K562 (cell line): ENCODE data around the gene CENPN. TPM values are rescaled to one million over a fixed set of nuclear protein-coding genes. Genes with fewer than 3 reads are reported as not detected.

Experiments
- C11orf30 ChIP-seq: fragments of 450-650 bp; IDR thresholded peaks from 2 replicates; pipeline ENCODE4 v1.6.1; 2016; ENCODE audit warnings: low read depth, mild to moderate bottlenecking
- ELF2 ChIP-seq: fragments of 250-450 bp; sonication (Bioruptor Pico); IDR thresholded peaks from 2 replicates; pipeline ENCODE4 v1.5.0; 2021; ENCODE audit warnings: mild to moderate bottlenecking
- ESRRA ChIP-seq: fragments of 450-650 bp; IDR thresholded peaks from 2 replicates; pipeline ENCODE4 v1.6.1; 2014; ENCODE audit warnings: low read depth, mild to moderate bottlenecking, moderate library complexity, borderline replicate concordance
- ETV1 ChIP-seq: fragments of 450-650 bp; conservative IDR thresholded peaks from 2 replicates; pipeline ENCODE4 v1.6.1; 2016; ENCODE audit warnings: missing genetic modification characterization, control low read depth, low read depth, missing compliant biosample characterization
- FIP1L1 ChIP-seq: fragments of 200-400 bp; formaldehyde crosslinking; IDR thresholded peaks from 2 replicates; pipeline ENCODE4 v1.6.1; 2018; ENCODE audit warnings: mild to moderate bottlenecking, low read depth, low read length; ENCODE audit not compliant: poor library complexity, severe bottlenecking
- GATA2 ChIP-seq: sonication (generic); formaldehyde crosslinking; IDR thresholded peaks from 2 replicates; pipeline ENCODE4 v1.4.0; 2020; ENCODE audit warnings: mild to moderate bottlenecking, missing genetic modification reagents
- PHF21A ChIP-seq: fragments of 450-650 bp; IDR thresholded peaks from 2 replicates; pipeline ENCODE4 v1.6.1; 2017; ENCODE audit warnings: low read depth, borderline replicate concordance
- PTRF ChIP-seq: fragments of 450-650 bp; IDR thresholded peaks from 2 replicates; pipeline ENCODE4 v1.6.1; 2016; ENCODE audit warnings: mild to moderate bottlenecking, missing genetic modification characterization, missing compliant biosample characterization
- RAD21 ChIP-seq, 2 experiments: fragments of 250-450 bp in 1 of 2; fragments of 450-650 bp in 1 of 2; sonication (Bioruptor Pico) in 1 of 2; formaldehyde crosslinking in 1 of 2; IDR thresholded peaks in 1 of 2; conservative IDR thresholded peaks in 1 of 2; 2 replicates each; pipeline versions ENCODE4 v1.4.0 to v1.8.0; 2020 to 2022; ENCODE audit warnings: mild to moderate bottlenecking in 2 of 2, moderate library complexity in 1 of 2
- SMARCE1 ChIP-seq: fragments of 450-650 bp; IDR thresholded peaks from 2 replicates; pipeline ENCODE4 v1.7.1; 2016; ENCODE audit warnings: mild to moderate bottlenecking
- TCF3 ChIP-seq: sonication (generic); formaldehyde crosslinking; IDR thresholded peaks from 2 replicates; pipeline ENCODE4 v1.4.0; 2020; ENCODE audit warnings: mild to moderate bottlenecking, missing genetic modification reagents
- ZBED1 ChIP-seq: IDR thresholded peaks from 2 replicates; pipeline ENCODE4 v1.6.1; 2014
- ZEB2 ChIP-seq: fragments of 450-650 bp; IDR thresholded peaks from 2 replicates; pipeline ENCODE4 v1.6.1; 2016
- ZNF212 ChIP-seq: fragments of 450-650 bp; formaldehyde crosslinking; IDR thresholded peaks from 2 replicates; pipeline ENCODE4 v1.4.0; 2020; ENCODE audit warnings: mild to moderate bottlenecking
- ZNF57 ChIP-seq: fragments of 450-650 bp; formaldehyde crosslinking; IDR thresholded peaks from 2 replicates; pipeline ENCODE4 v1.4.0; 2020; ENCODE audit warnings: mild to moderate bottlenecking, moderate library complexity
- ZNF79 ChIP-seq: fragments of 250-450 bp; sonication (Bioruptor Pico); IDR thresholded peaks from 2 replicates; pipeline ENCODE4 v1.4.0; 2020; ENCODE audit warnings: low read depth, mild to moderate bottlenecking, moderate library complexity
- polyA plus RNA-seq, 8 experiments: library from polyadenylated mRNA; depleted of rRNA in 4 of 8; stranded (reverse) in 5 of 8; unstranded in 3 of 8; fragments of >200 nt; fragmentation: Nextera tagmentation in 2 of 8; fragmentation: Illumina TruSeq in 1 of 8; extraction: Ambion mirVana in 2 of 8; extraction: Trizol in 1 of 8; gene quantifications; 2 replicates each; pipeline versions ENCODE4 v1.2.1 to v1.2.3, GENCODE V29; 2011 to 2014; ENCODE audit warnings: inconsistent platforms in 1 of 8, missing spikeins in 1 of 8
- total RNA-seq, 7 experiments: library from RNA; depleted of rRNA in 6 of 7; stranded (reverse); fragments of >200 nt in 6 of 7; fragmentation: Illumina TruSeq in 2 of 7; extraction: Trizol in 2 of 7; gene quantifications; 2 replicates each; pipeline versions ENCODE4 v1.2.1 to v1.2.3, GENCODE V29; 2011 to 2021; ENCODE audit warnings: low replicate concordance in 1 of 7
- TF ChIP-seq, protein P1 (sequence below): fragments of 250-450 bp; sonication (Bioruptor Pico); IDR thresholded peaks from 2 replicates; pipeline ENCODE4 v1.8.0; 2022; ENCODE audit warnings: moderate library complexity, mild to moderate bottlenecking, inconsistent platforms
- TF ChIP-seq, protein P2 (sequence below), 2 experiments: IDR thresholded peaks; 2 replicates each; pipeline ENCODE4 v1.6.1; 2011; ENCODE audit warnings: borderline replicate concordance in 1 of 2, control low read depth in 1 of 2, low read depth in 1 of 2, low read length in 1 of 2, mild to moderate bottlenecking in 1 of 2, mixed read lengths in 1 of 2, moderate library complexity in 1 of 2; ENCODE audit not compliant: insufficient read depth in 1 of 2, insufficient read length in 1 of 2, poor library complexity in 1 of 2, severe bottlenecking in 1 of 2; ENCODE audit errors: extremely low read depth in 1 of 2
- TF ChIP-seq, protein P3 (sequence below): fragments of 250-450 bp; sonication (Bioruptor Pico); IDR thresholded peaks from 2 replicates; pipeline ENCODE4 v1.4.0; 2020; ENCODE audit warnings: mild to moderate bottlenecking, moderate library complexity
- TF ChIP-seq, protein P4 (sequence below): sonication (generic); IDR thresholded peaks from 2 replicates; pipeline ENCODE4 v1.6.1; 2016

Gene CENPN
- total and polyA plus RNA-seq, 9 of the 15 experiments (the other 6 are each of a cell fraction or from before 2014, with no cell fraction given), result 92.3 to 384 (median 140) TPM

DNA sequence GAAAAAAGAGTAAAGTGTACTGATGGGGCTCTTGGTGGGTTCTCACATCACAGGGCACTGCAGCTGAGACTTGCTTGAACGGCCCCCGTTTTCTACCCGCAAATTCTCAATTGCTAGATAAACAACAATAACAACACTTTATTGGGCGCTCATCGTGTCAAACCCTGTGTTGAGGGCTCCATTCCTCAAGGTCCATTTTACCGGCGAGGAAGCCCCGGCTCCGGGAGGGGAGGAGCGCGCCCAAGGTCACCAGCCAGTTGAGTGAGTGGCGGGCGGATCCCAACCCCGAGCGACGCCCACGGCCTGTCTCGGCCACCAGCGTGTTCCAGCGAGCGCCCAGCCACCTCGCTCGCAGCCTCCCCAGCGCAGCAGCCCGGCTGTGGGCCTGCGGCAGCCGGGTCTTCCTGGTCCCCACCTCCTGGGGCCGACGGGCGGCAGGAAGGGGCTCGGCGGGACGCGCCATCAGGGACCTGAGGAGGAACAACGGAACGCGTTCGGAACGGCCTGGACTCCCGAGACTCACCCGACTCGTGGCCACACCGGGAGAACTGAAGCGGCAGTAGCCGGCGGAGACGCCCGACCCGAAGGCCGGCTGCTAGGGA is 702 bp upstream of the CENPN start (continued):
- TF ChIP-seq, protein P1, sequence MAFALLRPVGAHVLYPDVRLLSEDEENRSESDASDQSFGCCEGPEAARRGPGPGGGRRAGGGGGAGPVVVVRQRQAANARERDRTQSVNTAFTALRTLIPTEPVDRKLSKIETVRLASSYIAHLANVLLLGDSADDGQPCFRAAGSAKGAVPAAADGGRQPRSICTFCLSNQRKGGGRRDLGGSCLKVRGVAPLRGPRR (CRISPR knock-in tag), result no peak
- TF ChIP-seq ZBED1 (no peak), ESRRA (peak; percentile 75), ZNF57 (no peak), SMARCE1 (no peak), ZNF212 (CRISPR knock-in tag) (no peak), PTRF (tag) (no peak), C11orf30 (no peak), ELF2 (CRISPR knock-in tag) (no peak), ETV1 (no peak), RAD21 (CRISPR knock-in tag; conservative IDR thresholded peaks at IDR 0.05 in 1 of 2, IDR thresholded peaks at IDR 0.05 in 1 of 2) (no peak), PHF21A (no peak), ZNF79 (CRISPR knock-in tag) (no peak), GATA2 (no peak), FIP1L1 (peak; percentile 25), ZEB2 (no peak), TCF3 (0 out of 2 replicates have a peak, but pooled peaks have one; percentile 12)
- TF ChIP-seq, protein P2, sequence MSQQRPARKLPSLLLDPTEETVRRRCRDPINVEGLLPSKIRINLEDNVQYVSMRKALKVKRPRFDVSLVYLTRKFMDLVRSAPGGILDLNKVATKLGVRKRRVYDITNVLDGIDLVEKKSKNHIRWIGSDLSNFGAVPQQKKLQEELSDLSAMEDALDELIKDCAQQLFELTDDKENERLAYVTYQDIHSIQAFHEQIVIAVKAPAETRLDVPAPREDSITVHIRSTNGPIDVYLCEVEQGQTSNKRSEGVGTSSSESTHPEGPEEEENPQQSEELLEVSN (IDR thresholded peaks at IDR 0.05; ENCODE audit: borderline replicate concordance in 1 of 2, extremely low read depth in 1 of 2, insufficient read depth in 1 of 2, insufficient read length in 1 of 2, low read depth in 1 of 2, low read length in 1 of 2, poor library complexity in 1 of 2, severe bottlenecking in 1 of 2), result peak in 1 of 2 experiments; percentile 9
- TF ChIP-seq, protein P3, sequence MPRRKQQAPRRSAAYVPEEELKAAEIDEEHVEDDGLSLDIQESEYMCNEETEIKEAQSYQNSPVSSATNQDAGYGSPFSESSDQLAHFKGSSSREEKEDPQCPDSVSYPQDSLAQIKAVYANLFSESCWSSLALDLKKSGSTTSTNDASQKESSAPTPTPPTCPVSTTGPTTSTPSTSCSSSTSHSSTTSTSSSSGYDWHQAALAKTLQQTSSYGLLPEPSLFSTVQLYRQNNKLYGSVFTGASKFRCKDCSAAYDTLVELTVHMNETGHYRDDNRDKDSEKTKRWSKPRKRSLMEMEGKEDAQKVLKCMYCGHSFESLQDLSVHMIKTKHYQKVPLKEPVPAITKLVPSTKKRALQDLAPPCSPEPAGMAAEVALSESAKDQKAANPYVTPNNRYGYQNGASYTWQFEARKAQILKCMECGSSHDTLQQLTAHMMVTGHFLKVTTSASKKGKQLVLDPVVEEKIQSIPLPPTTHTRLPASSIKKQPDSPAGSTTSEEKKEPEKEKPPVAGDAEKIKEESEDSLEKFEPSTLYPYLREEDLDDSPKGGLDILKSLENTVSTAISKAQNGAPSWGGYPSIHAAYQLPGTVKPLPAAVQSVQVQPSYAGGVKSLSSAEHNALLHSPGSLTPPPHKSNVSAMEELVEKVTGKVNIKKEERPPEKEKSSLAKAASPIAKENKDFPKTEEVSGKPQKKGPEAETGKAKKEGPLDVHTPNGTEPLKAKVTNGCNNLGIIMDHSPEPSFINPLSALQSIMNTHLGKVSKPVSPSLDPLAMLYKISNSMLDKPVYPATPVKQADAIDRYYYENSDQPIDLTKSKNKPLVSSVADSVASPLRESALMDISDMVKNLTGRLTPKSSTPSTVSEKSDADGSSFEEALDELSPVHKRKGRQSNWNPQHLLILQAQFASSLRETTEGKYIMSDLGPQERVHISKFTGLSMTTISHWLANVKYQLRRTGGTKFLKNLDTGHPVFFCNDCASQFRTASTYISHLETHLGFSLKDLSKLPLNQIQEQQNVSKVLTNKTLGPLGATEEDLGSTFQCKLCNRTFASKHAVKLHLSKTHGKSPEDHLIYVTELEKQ, result no peak
- TF ChIP-seq, protein P4, sequence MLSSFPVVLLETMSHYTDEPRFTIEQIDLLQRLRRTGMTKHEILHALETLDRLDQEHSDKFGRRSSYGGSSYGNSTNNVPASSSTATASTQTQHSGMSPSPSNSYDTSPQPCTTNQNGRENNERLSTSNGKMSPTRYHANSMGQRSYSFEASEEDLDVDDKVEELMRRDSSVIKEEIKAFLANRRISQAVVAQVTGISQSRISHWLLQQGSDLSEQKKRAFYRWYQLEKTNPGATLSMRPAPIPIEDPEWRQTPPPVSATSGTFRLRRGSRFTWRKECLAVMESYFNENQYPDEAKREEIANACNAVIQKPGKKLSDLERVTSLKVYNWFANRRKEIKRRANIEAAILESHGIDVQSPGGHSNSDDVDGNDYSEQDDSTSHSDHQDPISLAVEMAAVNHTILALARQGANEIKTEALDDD, result no peak
